Endothelial cell of umbilical vein (primary cell): ENCODE data around the gene PAX5. TPM values are rescaled to one million over a fixed set of nuclear protein-coding genes. Genes with fewer than 3 reads are reported as not detected.

ENCODE experiments used
- BruUV-seq: library from RNA; stranded (reverse); fragments of 400-500 nt; replicated peaks from 2 replicates; lab custom pipeline; 2021; lab: Mats Ljungman, UMichigan
- CTCF ChIA-PET: fragments of 300-600, 350-600 bp; sonication (Branson Sonifier 250); formaldehyde crosslinking; loops from one replicate; lab custom pipeline; 2021; ENCODE audit warnings: antibody characterized with exemption, inconsistent platforms; lab: Charles Lee
- POLR2A ChIA-PET: fragments of 300-600, 350-600 bp; sonication (Branson Sonifier 250); formaldehyde crosslinking; loops from one replicate; lab custom pipeline; 2021; ENCODE audit warnings: antibody characterized with exemption, inconsistent platforms; lab: Charles Lee
- DNase-seq: peaks from one replicate; pipeline ENCODE4 v3.0.0-alpha.2; 2011; ENCODE audit warnings: low read depth, low spot score
- FAIRE-seq: peaks from 2 replicates; lab custom pipeline; 2011; peaks lifted over from hg19 to GRCh38; lab: Jason Lieb, UNC
- H2AFZ ChIP-seq: 2 replicates; pipeline ENCODE4 v1.6.0; 2012; ENCODE audit warnings: low read depth, low read length, control low read depth, inconsistent platforms
- H3K27ac ChIP-seq: 2 replicates; pipeline ENCODE4 v1.5.1; 2011; ENCODE audit warnings: low read depth, mild to moderate bottlenecking, control low read depth, low read length, moderate library complexity; ENCODE audit not compliant: insufficient read depth
- H3K27me3 ChIP-seq, 2 experiments: 2 replicates each; pipeline versions ENCODE4 v1.6.0 to v1.6.1; 2011; ENCODE audit warnings: low read length in 2 of 2, mixed read lengths in 1 of 2; ENCODE audit not compliant: control insufficient read depth in 2 of 2, insufficient read depth in 2 of 2
- H3K36me3 ChIP-seq, 2 experiments: 2 replicates in 1 of 2; 3 replicates in 1 of 2; pipeline ENCODE4 v1.5.1; 2011; ENCODE audit warnings: low read length in 2 of 2, mild to moderate bottlenecking in 1 of 2, moderate library complexity in 1 of 2; ENCODE audit not compliant: control insufficient read depth in 2 of 2, insufficient read depth in 2 of 2; ENCODE audit errors: extremely low read depth in 1 of 2
- H3K4me1 ChIP-seq: 3 replicates; pipeline ENCODE4 v1.5.1; 2011; ENCODE audit warnings: mild to moderate bottlenecking, low read length; ENCODE audit not compliant: control insufficient read depth, insufficient read depth; ENCODE audit errors: extremely low read depth
- H3K4me2 ChIP-seq: 2 replicates; pipeline ENCODE4 v1.6.1; 2011; ENCODE audit warnings: low read length, control low read depth, mixed read lengths; ENCODE audit not compliant: insufficient read depth
- H3K4me3 ChIP-seq, 3 experiments: fragments of 200-600 bp in 1 of 3; sonication (generic), shearing (Covaris generic) in 1 of 3; replicated peaks in 1 of 3; 2 replicates each; pipeline ENCODE4 v1.5.1; 2011 to 2016; ENCODE audit warnings: control low read depth in 3 of 3, low read length in 3 of 3, mild to moderate bottlenecking in 2 of 3, inconsistent platforms in 1 of 3, low read depth in 1 of 3, moderate library complexity in 1 of 3; ENCODE audit not compliant: insufficient read depth in 1 of 3
- H3K79me2 ChIP-seq: 2 replicates; pipeline ENCODE4 v1.6.0; 2012; ENCODE audit warnings: low read length, inconsistent platforms; ENCODE audit not compliant: control insufficient read depth, insufficient read depth
- H3K9ac ChIP-seq: replicated peaks from 2 replicates; pipeline ENCODE3; 2011; ENCODE audit warnings: low read length, control low read depth; ENCODE audit not compliant: insufficient read depth; ENCODE audit errors: extremely low read depth
- H3K9me1 ChIP-seq: replicated peaks from 3 replicates; pipeline ENCODE4 v1.6.0; 2011; ENCODE audit warnings: mild to moderate bottlenecking, low read length; ENCODE audit not compliant: control insufficient read depth, insufficient read depth; ENCODE audit errors: extremely low read depth
- H3K9me3 ChIP-seq: replicated peaks from 2 replicates; pipeline ENCODE4 v1.5.1; 2012; ENCODE audit warnings: low read length, inconsistent platforms; ENCODE audit not compliant: control insufficient read depth, insufficient read depth
- H4K20me1 ChIP-seq: replicated peaks from 2 replicates; pipeline ENCODE3; 2011; ENCODE audit warnings: mild to moderate bottlenecking, low read length; ENCODE audit not compliant: control insufficient read depth, insufficient read depth; ENCODE audit errors: extremely low read depth
- EZH2 ChIP-seq: IDR thresholded peaks from 2 replicates; pipeline ENCODE4 v1.6.1; 2012; ENCODE audit warnings: borderline replicate concordance, low read depth, mild to moderate bottlenecking, moderate library complexity, low read length, inconsistent platforms; ENCODE audit not compliant: severe bottlenecking
- FOS ChIP-seq: IDR thresholded peaks from 2 replicates; pipeline ENCODE4 v1.6.1; 2011; ENCODE audit warnings: mild to moderate bottlenecking, low read length, moderate library complexity, borderline replicate concordance; ENCODE audit not compliant: insufficient read depth
- GATA2 ChIP-seq: IDR thresholded peaks from 2 replicates; pipeline ENCODE4 v1.7.0; 2011; ENCODE audit warnings: low read depth, mild to moderate bottlenecking, moderate library complexity, mixed read lengths, low read length; ENCODE audit not compliant: insufficient read length, insufficient read depth
- JUN ChIP-seq: IDR thresholded peaks from 2 replicates; pipeline ENCODE4 v1.6.1; 2011; ENCODE audit warnings: borderline replicate concordance, low read depth; ENCODE audit not compliant: insufficient read length, insufficient read depth
- MAX ChIP-seq: IDR thresholded peaks from 2 replicates; pipeline ENCODE4 v1.6.1; 2011; ENCODE audit not compliant: insufficient read depth, insufficient read length
- MYC ChIP-seq: IDR thresholded peaks from one replicate; pipeline ENCODE4 v1.6.1; 2011; ENCODE audit warnings: mild to moderate bottlenecking, low read depth, low read length
- POLR2A ChIP-seq: IDR thresholded peaks from 2 replicates; pipeline ENCODE4 v1.6.1; 2012; ENCODE audit warnings: low read depth, mild to moderate bottlenecking, control low read depth, low read length
- POLR2AphosphoS5 ChIP-seq: IDR thresholded peaks from 2 replicates; pipeline ENCODE4 v1.6.1; 2012; ENCODE audit warnings: low read depth, mild to moderate bottlenecking, control low read depth, low read length, moderate library complexity; ENCODE audit not compliant: insufficient read depth
- dilution Hi-C: fragments of 300-500 bp; cut with MboI; formaldehyde crosslinking; loops from one replicate; pipeline ENCODE4 v1.15.0; 2019; ENCODE audit warnings: low sequenced_read_pairs; ENCODE audit not compliant: extremely low pct_ligation_motif_present
- intact Hi-C: fragments of 100-400 bp; cut with micrococcal nuclease; formaldehyde crosslinking; loops from one replicate; pipeline ENCODE4 v1.10.0; 2022
- polyA plus RNA-seq, 4 experiments: library from polyadenylated mRNA; depleted of rRNA in 3 of 4; stranded (reverse) in 3 of 4; unstranded in 1 of 4; fragments of >200 nt; gene quantifications; 2 replicates each; pipeline versions ENCODE4 v1.2.1 to v1.2.3, GENCODE V29; 2011 to 2012; ENCODE audit warnings: missing spikeins in 1 of 4
- total RNA-seq: library from RNA; stranded (reverse); gene quantifications from 2 replicates; pipeline ENCODE4 v1.2.3, GENCODE V29; 2021
- TF ChIP-seq, protein P1 (sequence below), 2 donors: IDR thresholded peaks; 1 replicate in 1 of 2; 2 replicates in 1 of 2; pipeline ENCODE4 v1.5.1; 2011; ENCODE audit warnings: low read length in 2 of 2, mild to moderate bottlenecking in 2 of 2, moderate library complexity in 2 of 2, control low read depth in 1 of 2, inconsistent platforms in 1 of 2, low read depth in 1 of 2; ENCODE audit not compliant: insufficient read depth in 1 of 2; ENCODE audit errors: extremely low read depth in 1 of 2

The PAX5 gene
- total and polyA plus RNA-seq, 2 donors (not counting 3 experiments of a cell fraction or from before 2014, with no cell fraction given), result not detected

GRCh38 chr9:36888551-36888950 is 145.5 kb downstream of the PAX5 start:
- Histone ChIP-seq H3K27ac (no peak overlapping the region), H3K9ac (no peak overlapping the region), H3K4me1 (no peaks in the 10 kb centered on the region), H2AFZ (no peak overlapping the region), H3K4me3 (no peak overlapping the region), H4K20me1 (no peaks in the 10 kb centered on the region), H3K4me2 (no peak overlapping the region), H3K9me1 (no peaks in the 10 kb centered on the region), H3K79me2 (no peaks in the 10 kb centered on the region), H3K27me3 (peaks cover 20 to 25% of the 10 kb centered on the region in 2 experiments), H3K36me3 (no peaks in the 10 kb centered on the region), H3K9me3 (no peaks in the 10 kb centered on the region)
- POLR2A ChIA-PET, result no interaction called here
- TF ChIP-seq EZH2, result no peak
- no peak for TF ChIP-seq POLR2A
- no peak for TF ChIP-seq MAX
- TF ChIP-seq, protein P1, sequence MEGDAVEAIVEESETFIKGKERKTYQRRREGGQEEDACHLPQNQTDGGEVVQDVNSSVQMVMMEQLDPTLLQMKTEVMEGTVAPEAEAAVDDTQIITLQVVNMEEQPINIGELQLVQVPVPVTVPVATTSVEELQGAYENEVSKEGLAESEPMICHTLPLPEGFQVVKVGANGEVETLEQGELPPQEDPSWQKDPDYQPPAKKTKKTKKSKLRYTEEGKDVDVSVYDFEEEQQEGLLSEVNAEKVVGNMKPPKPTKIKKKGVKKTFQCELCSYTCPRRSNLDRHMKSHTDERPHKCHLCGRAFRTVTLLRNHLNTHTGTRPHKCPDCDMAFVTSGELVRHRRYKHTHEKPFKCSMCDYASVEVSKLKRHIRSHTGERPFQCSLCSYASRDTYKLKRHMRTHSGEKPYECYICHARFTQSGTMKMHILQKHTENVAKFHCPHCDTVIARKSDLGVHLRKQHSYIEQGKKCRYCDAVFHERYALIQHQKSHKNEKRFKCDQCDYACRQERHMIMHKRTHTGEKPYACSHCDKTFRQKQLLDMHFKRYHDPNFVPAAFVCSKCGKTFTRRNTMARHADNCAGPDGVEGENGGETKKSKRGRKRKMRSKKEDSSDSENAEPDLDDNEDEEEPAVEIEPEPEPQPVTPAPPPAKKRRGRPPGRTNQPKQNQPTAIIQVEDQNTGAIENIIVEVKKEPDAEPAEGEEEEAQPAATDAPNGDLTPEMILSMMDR (IDR thresholded peaks at IDR 0.05; ENCODE audit: extremely low read depth in 1 of 2, insufficient read depth in 1 of 2, low read depth in 1 of 2, low read length in 2 of 2), result no peak
- no peak for TF ChIP-seq FOS
- no peak for TF ChIP-seq GATA2
- TF ChIP-seq POLR2AphosphoS5, result no peak
- no peak for TF ChIP-seq JUN
- TF ChIP-seq MYC, result no peak
- CTCF ChIA-PET, result no interaction called here
- BruUV-seq, result no TSS peak
- FAIRE-seq (no peak), DNase-seq (no peak)
- intact Hi-C loops (no loop called here), dilution Hi-C loops (no loop called here)
